NCI-H460 (cell line): ENCODE results near the gene LGALS9C. TPM values are rescaled to one million over a fixed set of nuclear protein-coding genes. Genes with fewer than 3 reads are reported as not detected.
"Not testable (repeated sequence)": the region's sequence is repeated elsewhere in the genome, so short reads cannot be mapped to it uniquely, and the experiment has no call there.

Experiments
- DNase-seq: peaks from one replicate; pipeline ENCODE4 v3.0.0-alpha.2; 2016; ENCODE audit warnings: low read depth; ENCODE audit errors: extremely low read depth
- polyA plus RNA-seq: library from polyadenylated mRNA; depleted of rRNA; stranded (reverse); fragments of >200 nt; gene quantifications from 2 replicates; pipeline ENCODE4 v1.2.3, GENCODE V29; 2014; cell fraction: nucleus; rRNA removed
- total RNA-seq: library from RNA; depleted of rRNA; stranded (reverse); fragments of >200 nt; shearing (Covaris generic); gene quantifications from 2 replicates; pipeline ENCODE4 v1.2.3, GENCODE V29; 2014; rRNA removed

Gene LGALS9C
- total RNA-seq: 0.72 and 0.89 TPM in 2 replicates
- polyA plus RNA-seq: 1.4 and 1.9 TPM in 2 replicates

- DNase-seq: not testable (repeated sequence)
These were observed at the start of gene LGALS9C for GRCh38 chr17:18476508-18477308. LGALS9C (plus strand) TSS chr17:18476789; CDS start chr17:18476855, 66 bp downstream.

GRCh38 chr17:18432206-18432605 lies 44.4 kb upstream of the LGALS9C start:
- DNase-seq: not testable (repeated sequence)

GRCh38 chr17:18439465-18439870 lies 37.1 kb upstream of the LGALS9C start:
- DNase-seq: not testable (repeated sequence)

GRCh38 chr17:18442093-18442492 lies 34.5 kb upstream of the LGALS9C start:
- not testable (repeated sequence) for DNase-seq

- DNase-seq: not testable (repeated sequence)
These were observed 34.1 kb upstream of the LGALS9C start for GRCh38 chr17:18442532-18442931.

DNA sequence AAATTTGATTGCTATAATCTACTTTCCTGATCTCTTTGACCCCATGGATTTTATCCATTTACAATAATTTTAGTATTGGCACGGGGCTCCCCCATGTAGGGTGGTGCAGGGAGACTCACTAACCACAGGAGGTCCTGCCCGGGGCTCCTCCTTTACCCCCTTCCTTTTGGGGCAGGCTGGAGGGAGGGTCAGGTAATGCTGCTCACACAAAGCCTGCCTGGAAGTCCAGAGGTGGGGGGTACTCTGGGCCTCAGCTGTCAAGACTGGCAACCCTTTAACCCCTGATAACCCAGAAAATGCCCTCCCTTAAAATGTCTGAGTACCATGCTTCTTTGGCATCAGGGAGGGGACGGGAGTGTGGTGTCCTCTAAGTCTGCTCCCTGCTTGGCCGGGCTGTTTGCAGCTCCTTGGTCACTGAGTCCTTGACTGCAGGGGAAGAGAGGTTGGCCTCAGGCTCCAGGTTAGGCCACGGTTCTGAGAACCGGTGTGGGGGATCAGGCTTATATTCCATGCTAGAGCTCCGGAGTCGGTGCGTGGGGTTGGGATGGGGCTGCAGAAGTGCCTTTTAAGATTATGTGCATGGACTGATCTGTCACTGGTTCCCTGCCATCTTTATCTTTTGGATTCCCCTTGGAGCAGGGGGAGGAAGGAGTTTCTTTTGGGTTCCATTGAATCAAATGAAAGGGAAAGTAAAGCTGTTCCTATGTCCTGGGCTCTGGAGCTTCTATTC lies 28.9 kb upstream of the LGALS9C start:
- DNase-seq: not testable (repeated sequence)

GRCh38 chr17:18448311-18448710 lies 28.3 kb upstream of the LGALS9C start:
- not testable (repeated sequence) for DNase-seq

GRCh38 chr17:18449833-18450232 lies 26.8 kb upstream of the LGALS9C start:
- not testable (repeated sequence) for DNase-seq

- DNase-seq: not testable (repeated sequence)
These were observed 25.6 kb upstream of the LGALS9C start for GRCh38 chr17:18450998-18451397.

GRCh38 chr17:18451969-18452368 lies 24.6 kb upstream of the LGALS9C start:
- not testable (repeated sequence) for DNase-seq

DNA sequence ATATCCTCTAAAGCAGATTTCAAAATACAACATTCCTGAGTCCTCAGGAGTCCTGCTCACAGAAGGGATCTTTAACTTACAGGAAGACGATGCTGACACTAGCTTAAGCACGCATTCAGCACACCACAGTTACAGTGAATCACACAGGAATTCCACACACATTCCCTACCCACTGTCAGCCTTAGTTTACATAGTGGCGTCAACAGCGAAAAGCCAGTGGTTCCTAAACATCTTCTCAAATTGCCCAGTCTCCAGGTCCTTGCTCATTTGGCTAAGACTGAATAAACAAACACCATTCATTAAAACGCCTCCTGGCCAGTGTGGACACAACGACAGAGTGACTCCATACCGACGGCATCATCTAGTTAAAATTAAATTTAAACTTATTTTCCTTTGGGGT lies 17.6 kb upstream of the LGALS9C start:
- not testable (repeated sequence) for DNase-seq

GRCh38 chr17:18463831-18464502 lies 12.6 kb upstream of the LGALS9C start:
- not testable (repeated sequence) for DNase-seq

DNA sequence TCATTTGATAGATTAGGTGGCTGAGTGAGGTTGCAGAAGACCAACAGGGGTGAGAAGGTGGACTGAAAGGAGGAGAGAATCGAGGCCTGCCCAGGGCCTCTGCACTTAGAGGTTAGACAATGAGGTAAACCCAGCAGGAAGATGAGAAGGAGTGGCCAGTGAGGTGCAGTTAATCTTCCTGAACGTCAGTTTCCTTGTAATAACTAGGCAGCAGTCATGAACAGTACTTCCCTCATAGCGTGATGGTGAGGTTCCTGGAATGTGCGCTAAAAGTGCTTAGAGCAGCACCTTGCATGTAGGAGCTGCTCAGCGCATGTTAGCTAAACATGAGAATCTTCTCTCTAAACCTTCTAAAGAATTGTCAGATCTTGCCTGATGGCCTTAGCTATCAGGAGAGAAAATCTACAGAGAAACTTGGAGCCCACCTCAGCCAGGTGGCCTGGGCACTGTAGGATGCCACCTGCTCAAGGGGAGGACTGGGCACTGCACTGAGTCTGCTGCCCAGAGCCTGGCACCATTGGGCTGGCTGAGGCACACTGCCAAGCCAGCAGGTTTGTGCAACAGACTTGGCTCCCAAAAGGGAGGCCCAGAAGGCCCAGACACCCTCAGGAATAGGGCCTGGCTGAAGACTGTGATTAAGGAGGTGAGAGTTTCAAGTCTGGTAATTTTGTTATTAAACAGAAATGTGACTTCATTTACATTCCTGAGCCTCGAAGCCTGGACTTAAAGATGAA lies 10.2 kb upstream of the LGALS9C start:
- not testable (repeated sequence) for DNase-seq

DNA sequence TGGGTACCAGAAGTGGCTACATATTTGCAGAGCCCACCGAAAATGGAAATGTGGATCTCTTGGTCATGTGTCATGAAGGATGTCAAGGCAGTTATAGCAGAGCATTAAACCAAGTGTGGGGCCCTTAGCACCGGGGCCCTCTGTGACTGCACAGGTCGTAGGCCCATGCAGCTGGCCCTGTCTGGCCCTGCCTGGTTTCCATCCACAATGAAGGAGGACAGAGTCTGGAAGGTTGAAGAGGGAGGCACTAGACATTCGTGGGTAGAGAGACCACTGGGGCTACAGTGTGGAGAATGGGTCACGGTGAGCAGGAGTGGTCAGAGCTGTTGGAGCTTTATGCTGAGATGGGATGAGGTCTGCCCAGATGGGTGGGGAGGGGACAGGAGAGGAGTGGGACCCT lies 9.6 kb upstream of the LGALS9C start:
- DNase-seq: not testable (repeated sequence)

DNA sequence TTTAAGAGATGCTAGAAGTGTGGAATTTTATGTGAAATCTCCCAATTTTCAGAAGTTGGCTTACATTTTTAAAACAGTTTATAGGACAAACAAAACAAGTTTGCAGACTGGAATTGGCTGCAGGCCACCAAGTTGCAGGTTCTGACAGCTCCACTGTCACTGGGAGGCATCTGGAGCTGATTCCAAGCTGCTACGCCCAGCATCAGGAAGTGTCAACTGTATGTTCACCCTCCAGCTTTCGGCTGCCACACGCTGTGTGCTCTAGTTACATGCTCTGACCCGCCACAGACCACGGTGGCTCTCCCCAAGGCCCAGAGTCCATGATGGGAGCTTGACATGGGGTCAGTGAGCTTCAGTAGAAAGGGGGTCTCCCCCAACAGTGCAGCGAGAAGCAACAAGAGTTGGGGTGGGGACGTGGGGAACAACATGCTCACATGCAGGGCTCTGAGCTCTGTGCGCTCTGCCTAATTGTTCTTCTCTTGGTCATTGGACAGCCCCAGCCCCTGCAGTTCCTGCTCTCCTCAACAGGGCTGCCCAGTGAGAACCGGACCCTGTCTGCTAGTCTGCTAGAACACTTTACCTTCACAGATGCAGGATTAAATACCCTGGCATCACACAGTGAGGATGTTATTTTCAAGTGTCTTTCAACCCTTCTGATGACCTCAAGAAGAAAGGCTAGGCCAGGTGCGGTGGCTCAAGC lies 8.0 kb upstream of the LGALS9C start:
- not testable (repeated sequence) for DNase-seq

DNA sequence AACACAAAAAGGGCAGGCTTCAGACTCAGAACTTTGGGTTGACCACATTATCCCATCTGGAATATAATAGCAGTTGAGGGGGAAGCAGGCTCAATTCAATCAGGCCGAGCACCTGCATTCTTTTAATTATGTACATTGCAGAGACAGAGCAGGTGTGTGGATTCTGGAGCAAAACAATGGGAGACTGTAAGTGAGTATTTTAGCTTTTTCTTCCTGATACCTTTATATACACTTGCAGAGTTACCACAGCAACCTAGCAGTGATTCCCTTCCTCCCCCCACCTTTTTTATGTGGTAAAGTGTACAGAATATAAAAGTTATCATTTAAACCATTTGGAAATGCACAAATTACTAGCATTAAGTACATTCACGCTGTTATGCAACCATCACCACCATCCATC lies 6.8 kb upstream of the LGALS9C start:
- not testable (repeated sequence) for DNase-seq

DNA sequence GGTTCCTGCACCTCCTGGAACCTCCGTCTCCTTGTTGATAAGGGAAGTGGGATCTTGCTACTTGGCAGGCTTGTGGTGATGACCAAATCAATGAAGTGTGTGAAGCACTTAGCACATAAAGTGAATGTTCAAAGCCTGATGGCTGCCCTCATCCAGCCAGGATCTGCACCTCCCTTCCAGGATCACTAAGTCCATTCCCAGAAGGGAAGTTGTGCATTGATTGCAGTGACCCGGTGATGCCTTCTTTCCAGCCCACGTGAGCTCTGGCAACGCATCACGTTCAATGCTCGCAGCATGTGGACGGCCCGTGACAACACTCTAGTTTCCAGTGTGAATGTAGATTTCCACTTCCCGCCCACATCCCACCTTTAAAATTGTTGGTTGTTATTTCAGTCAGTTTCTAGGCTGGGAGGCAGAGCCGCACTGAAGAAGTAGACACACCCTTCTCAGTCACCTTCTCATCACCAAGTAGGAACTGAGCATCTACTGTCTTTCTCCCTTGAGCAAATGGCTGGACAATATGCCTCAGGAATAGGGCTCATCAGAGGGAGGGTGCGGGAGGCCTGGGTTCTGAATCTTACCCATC lies 6.2 kb upstream of the LGALS9C start:
- not testable (repeated sequence) for DNase-seq

DNA sequence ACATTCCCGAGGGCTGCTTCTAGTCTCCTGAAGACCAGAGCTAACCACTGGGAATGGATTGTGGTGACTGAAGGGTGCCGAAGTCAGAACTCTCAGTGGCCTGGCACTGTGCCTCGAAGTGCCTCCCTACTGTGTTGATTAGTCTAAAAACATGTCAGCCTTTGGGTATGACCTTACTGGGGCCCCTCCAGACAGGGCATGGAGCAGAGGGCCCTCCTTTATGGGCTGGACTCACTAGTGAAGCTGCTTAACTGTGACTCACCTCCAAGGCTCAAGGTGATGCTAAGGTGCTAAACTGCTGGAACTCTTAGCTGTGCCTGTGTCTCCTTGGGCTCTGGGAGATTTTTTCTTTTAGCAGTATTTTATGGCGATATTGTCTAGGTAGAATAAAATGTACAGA lies 2.6 kb upstream of the LGALS9C start:
- not testable (repeated sequence) for DNase-seq

GRCh38 chr17:18474754-18475153 lies 1.8 kb upstream of the LGALS9C start:
- DNase-seq: peak; percentile 3
